ENCODE data around the gene ZNF790.

The ZNF790 gene

GRCh38 chr19:36837906-36838783, at the start of gene ZNF790:
ZNF790 (minus strand) TSS chr19:36838387; CDS start chr19:36825619, 12,768 bp downstream.
- peak; percentile 75 for DNase-seq (ENCODE audit: insufficient read length, low spot score)
- no peak for FAIRE-seq
- no peak for TF ChIP-seq CTCF (IDR thresholded peaks at IDR 0.05; ENCODE audit: insufficient read depth, missing control alignments)

GRCh38 chr19:36876993-36877938, 39.1 kb upstream of the ZNF790 start:
- no peak for FAIRE-seq
- TF ChIP-seq CTCF (IDR thresholded peaks at IDR 0.05; ENCODE audit: insufficient read depth, missing control alignments), result no peak
- DNase-seq (ENCODE audit: insufficient read length, low spot score), result no peak

- no peak for TF ChIP-seq CTCF (IDR thresholded peaks at IDR 0.05; ENCODE audit: insufficient read depth, missing control alignments)
- FAIRE-seq (no peak), DNase-seq (ENCODE audit: insufficient read length, low spot score) (no peak)
These were observed 13.7 kb upstream of the ZNF790 start for GRCh38 chr19:36851898-36852297.

- TF ChIP-seq CTCF (IDR thresholded peaks at IDR 0.05; ENCODE audit: insufficient read depth, missing control alignments), result no peak
- no peak for FAIRE-seq
- DNase-seq (ENCODE audit: insufficient read length, low spot score), result peak; percentile 64
These were observed 12.6 kb upstream of the ZNF790 start, which contains the start of gene ZNF345 for GRCh38 chr19:36850559-36851442. ZNF345 (plus strand) TSS chr19:36850876; CDS start chr19:36876831, 25,955 bp downstream.

GRCh38 chr19:36849701-36850558, 11.7 kb upstream of the ZNF790 start:
- DNase-seq (ENCODE audit: insufficient read length, low spot score) (peak; percentile 82), FAIRE-seq (no peak)
- no peak for TF ChIP-seq CTCF (IDR thresholded peaks at IDR 0.05; ENCODE audit: insufficient read depth, missing control alignments)

GRCh38 chr19:36847968-36848367, 9.8 kb upstream of the ZNF790 start:
- TF ChIP-seq CTCF (IDR thresholded peaks at IDR 0.05; ENCODE audit: insufficient read depth, missing control alignments), result no peak
- FAIRE-seq (no peak), DNase-seq (ENCODE audit: insufficient read length, low spot score) (no peak)

Measured in D721Med (cell line).